Measurements from ENCODE around the gene HGF. TPM values are rescaled to one million over a fixed set of nuclear protein-coding genes. Genes with fewer than 3 reads are reported as not detected.
A peak's percentile ranks its signal among the peaks of the same experiment; 100 is the strongest.
"Not testable (repeated sequence)": the region's sequence is repeated elsewhere in the genome, so short reads cannot be mapped to it uniquely, and the experiment has no call there.

HGF gene
- total RNA-seq, 4 donors from 2014 or later, result 0.39 to 1.6 (median 1.4) TPM

- Histone ChIP-seq H3K4me1 (no peaks in the 10 kb centered on the region), H3K9me3 (no peaks in the 10 kb centered on the region), H3K4me3 (no peak overlapping the region), H3K27ac (no peak overlapping the region), H3K36me3 (no peaks in the 10 kb centered on the region), H3K27me3 (no peaks in the 10 kb centered on the region)
- intact Hi-C loops (cut with DNase I; ENCODE audit: low total_unique reads), result no loop called here
- ATAC-seq (no peak), DNase-seq (peak in 1 of 2 donors; percentile 13)
- TF ChIP-seq CTCF (IDR thresholded peaks at IDR 0.05 in 4 of 5, conservative IDR thresholded peaks at IDR 0.05 in 1 of 5) (no peak), POLR2A (IDR thresholded peaks at IDR 0.05) (no peak)
- in situ Hi-C loops (cut with MboI; ENCODE audit: low sequenced_read_pairs in 4 of 4), result no loop called here
Observed at GRCh38 chr7:81810476-81811155, 40.8 kb upstream of the HGF start.

DNA sequence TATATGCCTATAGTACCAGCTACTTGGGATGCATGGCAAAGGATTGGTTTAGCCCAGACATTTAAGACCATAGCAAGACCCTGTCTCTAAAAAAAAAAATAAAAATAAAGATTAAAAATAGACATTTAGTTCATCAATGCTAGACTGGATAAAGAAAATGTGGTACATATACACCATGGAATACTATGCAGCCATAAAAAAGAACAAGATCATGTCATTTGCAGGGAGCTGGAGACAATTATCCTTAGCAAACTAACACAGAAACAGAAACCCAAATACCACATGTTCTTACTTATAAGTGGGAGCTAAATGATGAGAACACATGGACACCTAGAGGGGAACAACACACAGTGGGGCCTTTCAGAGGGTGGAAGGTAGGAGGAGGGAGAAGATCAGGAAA lies 38.5 kb upstream of the HGF start:
- DNase-seq; H3K4me3 ChIP-seq; intact Hi-C loops (cut with DNase I; ENCODE audit: low total_unique reads); in situ Hi-C loops (cut with MboI; ENCODE audit: low sequenced_read_pairs in 4 of 4); ATAC-seq; H3K9me3 ChIP-seq; H3K27ac ChIP-seq; H3K36me3 ChIP-seq; H3K4me1 ChIP-seq; H3K27me3 ChIP-seq: not testable (repeated sequence)

- Histone ChIP-seq H3K9me3 (no peaks in the 10 kb centered on the region), H3K27ac (no peak overlapping the region), H3K27me3 (no peaks in the 10 kb centered on the region), H3K4me3 (no peak overlapping the region), H3K4me1 (no peaks in the 10 kb centered on the region), H3K36me3 (no peaks in the 10 kb centered on the region)
- DNase-seq, result no peak
- in situ Hi-C loops (cut with MboI; ENCODE audit: low sequenced_read_pairs in 4 of 4), result no loop called here
- ATAC-seq, result no peak
- intact Hi-C loops (cut with DNase I; ENCODE audit: low total_unique reads), result no loop called here
- TF ChIP-seq CTCF (IDR thresholded peaks at IDR 0.05 in 4 of 5, conservative IDR thresholded peaks at IDR 0.05 in 1 of 5) (no peak), POLR2A (IDR thresholded peaks at IDR 0.05) (no peak)
Observed at GRCh38 chr7:81803267-81803666, 33.4 kb upstream of the HGF start.

- no peaks in the 10 kb centered on the region for H3K36me3 ChIP-seq
- H3K4me1 ChIP-seq, result no peaks in the 10 kb centered on the region
- H3K27ac ChIP-seq, result no peak overlapping the region
- intact Hi-C loops (cut with DNase I; ENCODE audit: low total_unique reads), result no loop called here
- DNase-seq (no peak), ATAC-seq (no peak)
- no peak overlapping the region for H3K4me3 ChIP-seq
- no peak for TF ChIP-seq POLR2A (IDR thresholded peaks at IDR 0.05)
- no peak for TF ChIP-seq CTCF (IDR thresholded peaks at IDR 0.05 in 4 of 5, conservative IDR thresholded peaks at IDR 0.05 in 1 of 5)
- H3K9me3 ChIP-seq, result no peaks in the 10 kb centered on the region
- in situ Hi-C loops (cut with MboI; ENCODE audit: low sequenced_read_pairs in 4 of 4), result no loop called here
- no peaks in the 10 kb centered on the region for H3K27me3 ChIP-seq
Observed at GRCh38 chr7:81802251-81802650, 32.4 kb upstream of the HGF start.

DNA sequence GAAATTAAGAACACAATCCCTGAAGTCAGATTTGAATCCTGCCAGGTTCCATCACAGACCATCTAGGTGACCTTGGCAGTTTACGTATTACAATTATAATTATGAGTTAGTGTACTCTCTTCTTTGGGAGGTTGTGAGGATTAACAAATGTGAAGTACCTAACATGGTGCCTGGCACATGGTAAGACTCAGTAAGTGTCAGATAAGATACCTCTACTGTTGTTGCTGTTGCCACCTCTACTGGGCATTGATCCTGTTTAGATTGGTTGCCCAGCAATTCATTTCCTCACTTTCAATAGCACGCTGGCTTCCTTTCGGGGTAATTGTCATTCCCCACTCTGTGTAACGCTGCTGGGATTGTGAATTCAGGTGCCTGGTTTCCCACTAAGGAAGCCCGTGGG lies 31.7 kb upstream of the HGF start:
- Histone ChIP-seq H3K36me3 (no peaks in the 10 kb centered on the region), H3K4me3 (no peak overlapping the region), H3K4me1 (no peaks in the 10 kb centered on the region), H3K27ac (no peak overlapping the region), H3K9me3 (no peaks in the 10 kb centered on the region), H3K27me3 (no peaks in the 10 kb centered on the region)
- no peak for DNase-seq
- intact Hi-C loops (cut with DNase I; ENCODE audit: low total_unique reads) (no loop called here), in situ Hi-C loops (cut with MboI; ENCODE audit: low sequenced_read_pairs in 4 of 4) (no loop called here)
- no peak for ATAC-seq
- TF ChIP-seq POLR2A (IDR thresholded peaks at IDR 0.05), result no peak
- no peak for TF ChIP-seq CTCF (IDR thresholded peaks at IDR 0.05 in 4 of 5, conservative IDR thresholded peaks at IDR 0.05 in 1 of 5)

All from gastrocnemius medialis (tissue), 4 donors.